ENCODE measurements around the gene HOXB1.

The HOXB1 gene

GRCh38 chr17:48575066-48575582 is 44.3 kb upstream of the HOXB1 start:
- H3K9ac ChIP-seq: no peak overlapping the region
- no peak overlapping the region for H2AFZ ChIP-seq
- H3K4me3 ChIP-seq (ENCODE audit: low read depth, low read length): no peak overlapping the region
- no peaks in the 10 kb centered on the region for H3K9me3 ChIP-seq (ENCODE audit: control insufficient read depth, low read length)
- H3K27me3 ChIP-seq (ENCODE audit: control insufficient read depth, insufficient read depth, low read length): no peaks in the 10 kb centered on the region
- no peak overlapping the region for H3K4me2 ChIP-seq (ENCODE audit: low read length)
- no peaks in the 10 kb centered on the region for H3K79me2 ChIP-seq
- H3K4me1 ChIP-seq: no peaks in the 10 kb centered on the region
- TF ChIP-seq, protein P1, sequence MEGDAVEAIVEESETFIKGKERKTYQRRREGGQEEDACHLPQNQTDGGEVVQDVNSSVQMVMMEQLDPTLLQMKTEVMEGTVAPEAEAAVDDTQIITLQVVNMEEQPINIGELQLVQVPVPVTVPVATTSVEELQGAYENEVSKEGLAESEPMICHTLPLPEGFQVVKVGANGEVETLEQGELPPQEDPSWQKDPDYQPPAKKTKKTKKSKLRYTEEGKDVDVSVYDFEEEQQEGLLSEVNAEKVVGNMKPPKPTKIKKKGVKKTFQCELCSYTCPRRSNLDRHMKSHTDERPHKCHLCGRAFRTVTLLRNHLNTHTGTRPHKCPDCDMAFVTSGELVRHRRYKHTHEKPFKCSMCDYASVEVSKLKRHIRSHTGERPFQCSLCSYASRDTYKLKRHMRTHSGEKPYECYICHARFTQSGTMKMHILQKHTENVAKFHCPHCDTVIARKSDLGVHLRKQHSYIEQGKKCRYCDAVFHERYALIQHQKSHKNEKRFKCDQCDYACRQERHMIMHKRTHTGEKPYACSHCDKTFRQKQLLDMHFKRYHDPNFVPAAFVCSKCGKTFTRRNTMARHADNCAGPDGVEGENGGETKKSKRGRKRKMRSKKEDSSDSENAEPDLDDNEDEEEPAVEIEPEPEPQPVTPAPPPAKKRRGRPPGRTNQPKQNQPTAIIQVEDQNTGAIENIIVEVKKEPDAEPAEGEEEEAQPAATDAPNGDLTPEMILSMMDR (IDR thresholded peaks at IDR 0.05): no peak
- H3K27ac ChIP-seq: no peak overlapping the region
- H3K36me3 ChIP-seq (ENCODE audit: control insufficient read depth, insufficient read depth, low read length): no peaks in the 10 kb centered on the region

DNA sequence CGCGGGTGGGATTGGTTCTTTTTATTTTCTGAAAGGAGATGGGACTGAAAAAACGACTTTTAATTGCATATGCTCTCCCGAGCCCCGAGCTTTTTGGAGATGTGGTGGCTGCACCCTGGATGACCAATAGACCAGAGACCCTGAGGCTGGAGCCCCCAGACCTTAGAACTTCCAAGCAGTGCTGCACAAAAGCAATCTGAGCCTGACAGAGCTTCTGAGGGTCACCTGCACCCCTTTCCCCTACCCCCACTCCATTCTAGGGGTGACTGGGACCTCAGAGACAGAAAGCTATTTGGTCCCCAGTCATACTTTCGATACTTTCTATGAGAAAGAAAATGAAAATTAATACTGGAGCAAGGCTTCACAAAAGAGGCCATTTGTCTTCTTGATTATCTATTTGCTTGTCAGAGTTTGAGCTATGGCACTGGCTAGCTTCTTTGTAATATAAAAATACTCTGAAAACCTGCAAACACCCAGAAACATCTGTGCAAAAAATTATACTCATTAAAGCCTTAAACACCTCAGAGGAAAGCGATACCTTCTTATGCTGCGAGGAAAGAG is 43.8 kb upstream of the HOXB1 start:
- H3K79me2 ChIP-seq: no peaks in the 10 kb centered on the region
- H3K9me3 ChIP-seq (ENCODE audit: control insufficient read depth, low read length): no peaks in the 10 kb centered on the region
- TF ChIP-seq, protein P1 (IDR thresholded peaks at IDR 0.05): no peak
- no peak overlapping the region for H2AFZ ChIP-seq
- no peak overlapping the region for H3K9ac ChIP-seq
- no peak overlapping the region for H3K27ac ChIP-seq
- no peak overlapping the region for H3K4me3 ChIP-seq (ENCODE audit: low read depth, low read length)
- no peak overlapping the region for H3K4me2 ChIP-seq (ENCODE audit: low read length)
- H3K27me3 ChIP-seq (ENCODE audit: control insufficient read depth, insufficient read depth, low read length): no peaks in the 10 kb centered on the region
- H3K36me3 ChIP-seq (ENCODE audit: control insufficient read depth, insufficient read depth, low read length): no peaks in the 10 kb centered on the region
- no peaks in the 10 kb centered on the region for H3K4me1 ChIP-seq

DNA sequence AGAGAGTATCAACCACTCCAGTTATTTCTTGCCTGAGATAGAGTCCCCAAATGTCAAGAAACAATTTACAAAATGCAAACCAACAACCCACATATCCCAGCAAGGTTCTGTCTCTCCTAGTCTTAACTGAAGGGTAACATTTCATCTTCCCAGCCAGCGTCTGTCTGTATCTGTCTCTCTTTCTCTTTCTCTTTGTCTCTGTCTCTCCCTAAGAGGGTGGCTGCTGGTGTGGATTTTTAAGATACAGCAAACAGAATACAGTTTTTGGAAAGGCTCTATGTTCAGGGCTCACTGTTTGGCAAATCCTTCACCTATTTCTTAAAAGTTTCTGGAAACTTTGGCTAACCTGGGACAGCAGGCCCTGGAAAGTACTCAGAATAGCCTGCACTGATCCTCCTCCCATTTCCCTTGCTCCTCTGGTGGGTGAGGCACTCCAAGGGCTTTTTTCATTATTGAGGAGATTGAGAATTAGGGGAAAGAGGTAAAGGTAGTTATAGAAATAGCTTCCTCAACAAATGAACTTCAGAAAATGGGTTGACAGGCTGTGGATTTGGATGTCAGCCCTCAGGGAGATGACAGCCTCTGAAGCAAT is 41.1 kb upstream of the HOXB1 start:
- Histone ChIP-seq H3K79me2 (no peaks in the 10 kb centered on the region), H3K27ac (no peak overlapping the region), H3K9me3 (ENCODE audit: control insufficient read depth, low read length) (no peaks in the 10 kb centered on the region), H3K36me3 (ENCODE audit: control insufficient read depth, insufficient read depth, low read length) (no peaks in the 10 kb centered on the region), H3K4me2 (ENCODE audit: low read length) (no peak overlapping the region), H2AFZ (no peak overlapping the region), H3K9ac (no peak overlapping the region), H3K27me3 (ENCODE audit: control insufficient read depth, insufficient read depth, low read length) (no peaks in the 10 kb centered on the region), H3K4me3 (ENCODE audit: low read depth, low read length) (no peak overlapping the region), H3K4me1 (no peaks in the 10 kb centered on the region)
- TF ChIP-seq, protein P1 (IDR thresholded peaks at IDR 0.05): no peak

DNA sequence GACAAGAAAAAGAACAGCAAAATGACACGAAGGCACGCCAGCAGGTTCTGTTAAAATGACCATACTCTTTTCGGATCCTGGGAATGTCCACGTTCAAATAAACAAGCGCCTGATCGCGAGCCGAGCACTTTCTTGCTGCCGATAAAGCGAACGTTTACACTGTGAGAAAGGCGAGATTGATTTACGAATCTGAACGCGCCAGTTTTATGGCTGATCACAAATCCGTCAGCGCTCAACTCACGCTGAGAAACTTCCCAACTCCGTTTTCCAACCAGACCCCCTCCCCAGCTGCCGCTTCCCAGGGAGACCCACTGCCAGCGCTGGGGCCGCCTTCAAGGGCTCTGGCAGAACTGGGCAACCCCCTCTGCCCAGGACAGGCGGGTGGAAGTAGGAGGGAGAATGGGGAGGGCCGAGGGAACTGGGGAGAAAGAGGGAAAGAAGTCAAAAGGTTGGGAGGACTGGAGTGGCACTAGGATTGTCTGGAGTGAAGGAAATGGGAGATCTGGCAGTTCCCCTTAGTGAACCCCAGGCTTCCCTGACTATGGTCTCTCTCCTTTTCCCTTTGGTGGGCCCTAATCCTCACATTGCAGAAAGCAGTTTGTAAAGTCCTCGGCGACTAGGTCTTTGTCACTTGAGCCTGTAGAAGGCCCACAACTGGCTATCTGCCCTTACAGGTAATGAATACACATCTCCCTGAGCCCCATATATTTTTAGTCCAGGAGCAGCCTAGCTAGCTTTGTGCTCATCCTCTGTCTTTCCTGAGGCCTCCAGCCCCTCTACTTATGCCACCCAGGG is 40.4 kb upstream of the HOXB1 start:
- no peak overlapping the region for H2AFZ ChIP-seq
- H3K27ac ChIP-seq: no peak overlapping the region
- H3K9ac ChIP-seq: no peak overlapping the region
- TF ChIP-seq, protein P1 (IDR thresholded peaks at IDR 0.05): no peak
- no peaks in the 10 kb centered on the region for H3K36me3 ChIP-seq (ENCODE audit: control insufficient read depth, insufficient read depth, low read length)
- no peaks in the 10 kb centered on the region for H3K27me3 ChIP-seq (ENCODE audit: control insufficient read depth, insufficient read depth, low read length)
- no peaks in the 10 kb centered on the region for H3K9me3 ChIP-seq (ENCODE audit: control insufficient read depth, low read length)
- H3K79me2 ChIP-seq: no peaks in the 10 kb centered on the region
- no peak overlapping the region for H3K4me3 ChIP-seq (ENCODE audit: low read depth, low read length)
- H3K4me1 ChIP-seq: no peaks in the 10 kb centered on the region
- no peak overlapping the region for H3K4me2 ChIP-seq (ENCODE audit: low read length)

Data from parathyroid adenoma (tissue), 2 donors.